IMR-90 (cell line): ENCODE measurements around the gene FOXP1. TPM values are rescaled to one million over a fixed set of nuclear protein-coding genes. Genes with fewer than 3 reads are reported as not detected.
A peak's percentile ranks its signal among the peaks of the same experiment; 100 is the strongest.

Experiments used
- ATAC-seq: fragments of 200-7000 bp; cut with Tn5 transposase; 2 replicates; pipeline ENCODE4 v1.9.1; 2020; ENCODE audit warnings: low read depth, mild to moderate bottlenecking, moderate library complexity
- BruUV-seq: library from RNA; stranded (reverse); fragments of 400-500 nt; replicated peaks from 2 replicates; lab custom pipeline; 2021; lab: Mats Ljungman, UMichigan
- CTCF ChIA-PET: fragments of 300-600 bp; formaldehyde crosslinking; extraction: SDS; loops from one replicate; lab custom pipeline; 2021; ENCODE audit warnings: antibody characterized with exemption; lab: Yijun Ruan, JAX
- POLR2A ChIA-PET: fragments of 300-600 bp; sonication (Branson Sonifier 250); formaldehyde crosslinking; loops from one replicate; lab custom pipeline; 2022; ENCODE audit warnings: antibody characterized with exemption; ENCODE audit not compliant: unreplicated experiment; lab: Charles Lee
- DNase-seq: peaks from one replicate; pipeline ENCODE4 v3.0.0; 2013
- H2AFZ ChIP-seq: replicated peaks from 2 replicates; pipeline ENCODE3; 2013; ENCODE audit warnings: low read length, mild to moderate bottlenecking; ENCODE audit not compliant: poor library complexity
- H2AK5ac ChIP-seq: 2 replicates; pipeline ENCODE4 v1.6.1; 2013; ENCODE audit warnings: low read depth, low read length, inconsistent platforms
- H2AK9ac ChIP-seq: replicated peaks from 2 replicates; pipeline ENCODE3; 2013; ENCODE audit warnings: mild to moderate bottlenecking, low read depth, low read length, moderate library complexity; ENCODE audit not compliant: poor library complexity
- H2BK120ac ChIP-seq: 2 replicates; pipeline ENCODE4 v1.6.1; 2013; ENCODE audit warnings: low read depth, low read length, inconsistent platforms
- H2BK15ac ChIP-seq: 3 replicates; pipeline ENCODE4 v1.6.1; 2013; ENCODE audit warnings: low read depth, low read length, inconsistent platforms
- H2BK20ac ChIP-seq: 2 replicates; pipeline ENCODE4 v1.6.1; 2013; ENCODE audit warnings: low read depth, mild to moderate bottlenecking, inconsistent platforms, low read length, moderate library complexity
- H2BK5ac ChIP-seq: 2 replicates; pipeline ENCODE4 v1.6.1; 2013; ENCODE audit warnings: mild to moderate bottlenecking, low read depth, low read length, inconsistent platforms; ENCODE audit not compliant: poor library complexity, severe bottlenecking
- H3K14ac ChIP-seq: replicated peaks from 2 replicates; pipeline ENCODE4 v1.6.1; 2013; ENCODE audit warnings: low read depth, low read length, inconsistent platforms
- H3K18ac ChIP-seq: 2 replicates; pipeline ENCODE4 v1.6.1; 2013; ENCODE audit warnings: low read depth, low read length, control low read depth
- H3K23ac ChIP-seq: 2 replicates; pipeline ENCODE4 v1.6.1; 2013; ENCODE audit warnings: low read depth, low read length, inconsistent platforms
- H3K27ac ChIP-seq: 2 replicates; pipeline ENCODE4 v1.5.1; 2013; ENCODE audit warnings: mild to moderate bottlenecking, control low read depth, low read length; ENCODE audit not compliant: insufficient read depth
- H3K27me3 ChIP-seq: 2 replicates; pipeline ENCODE4 v1.6.1; 2013; ENCODE audit warnings: low read length; ENCODE audit not compliant: control insufficient read depth, insufficient read depth
- H3K36me3 ChIP-seq: 2 replicates; pipeline ENCODE4 v1.6.1; 2013; ENCODE audit warnings: low read length, mixed read lengths; ENCODE audit not compliant: control insufficient read depth, insufficient read depth
- H3K4ac ChIP-seq: 2 replicates; pipeline ENCODE4 v1.6.1; 2013; ENCODE audit warnings: low read depth, low read length, inconsistent platforms
- H3K4me1 ChIP-seq: 2 replicates; pipeline ENCODE4 v1.6.1; 2013; ENCODE audit warnings: low read length, mixed read lengths; ENCODE audit not compliant: control insufficient read depth, insufficient read depth
- H3K4me2 ChIP-seq: 2 replicates; pipeline ENCODE4 v1.6.1; 2013; ENCODE audit warnings: low read depth, mild to moderate bottlenecking, control low read depth, low read length, moderate library complexity
- H3K4me3 ChIP-seq: 2 replicates; pipeline ENCODE4 v1.5.1; 2013; ENCODE audit warnings: low read depth, mild to moderate bottlenecking, control low read depth, low read length, moderate library complexity; ENCODE audit not compliant: insufficient read depth
- H3K56ac ChIP-seq: 2 replicates; pipeline ENCODE4 v1.6.1; 2013; ENCODE audit warnings: low read length, inconsistent platforms; ENCODE audit not compliant: insufficient read depth; ENCODE audit errors: extremely low read depth
- H3K79me1 ChIP-seq, 2 experiments: 2 replicates each; pipeline ENCODE4 v1.6.1; 2013; ENCODE audit warnings: low read length in 2 of 2, inconsistent platforms in 1 of 2, low read depth in 1 of 2
- H3K9ac ChIP-seq: 2 replicates; pipeline ENCODE4 v1.6.1; 2013; ENCODE audit warnings: low read depth, low read length, control low read depth
- H3K9me1 ChIP-seq: 2 replicates; pipeline ENCODE4 v1.6.1; 2013; ENCODE audit warnings: low read length, inconsistent platforms; ENCODE audit not compliant: insufficient read depth
- H3K9me3 ChIP-seq: 2 replicates; pipeline ENCODE4 v1.6.1; 2013; ENCODE audit warnings: low read length; ENCODE audit not compliant: control insufficient read depth, insufficient read depth
- H4K20me1 ChIP-seq: 2 replicates; pipeline ENCODE4 v1.6.1; 2013; ENCODE audit warnings: low read length, inconsistent platforms; ENCODE audit not compliant: insufficient read depth
- H4K5ac ChIP-seq: 2 replicates; pipeline ENCODE4 v1.6.1; 2013; ENCODE audit warnings: mild to moderate bottlenecking, low read depth, low read length, control low read depth
- H4K8ac ChIP-seq, 2 experiments: 2 replicates each; pipeline ENCODE4 v1.6.1; 2013; ENCODE audit warnings: low read depth in 2 of 2, low read length in 2 of 2, control low read depth in 1 of 2, inconsistent platforms in 1 of 2
- H4K91ac ChIP-seq: 2 replicates; pipeline ENCODE4 v1.6.1; 2013; ENCODE audit warnings: low read depth, low read length, inconsistent platforms; ENCODE audit not compliant: insufficient read depth
- CEBPB ChIP-seq: IDR thresholded peaks from 2 replicates; pipeline ENCODE4 v1.6.1; 2012; ENCODE audit warnings: low read depth, low read length, improper control_type of control experiment
- CTCF ChIP-seq: conservative IDR thresholded peaks from 2 replicates; pipeline ENCODE4 v1.5.1; 2012; ENCODE audit warnings: mild to moderate bottlenecking, low read depth, low read length, improper control_type of control experiment
- ELK1 ChIP-seq: fragments of 150-350 bp; IDR thresholded peaks from 2 replicates; pipeline ENCODE4 v1.6.1; 2016; ENCODE audit warnings: low read depth, mild to moderate bottlenecking, low read length, moderate library complexity, borderline replicate concordance
- FOS ChIP-seq: fragments of 150-350 bp; IDR thresholded peaks from 2 replicates; pipeline ENCODE4 v1.6.1; 2016; ENCODE audit warnings: low read depth, low read length
- MAFK ChIP-seq: IDR thresholded peaks from 2 replicates; pipeline ENCODE4 v1.6.1; 2012; ENCODE audit warnings: low read depth, low read length, improper control_type of control experiment
- MAZ ChIP-seq: IDR thresholded peaks from 2 replicates; pipeline ENCODE4 v1.6.1; 2012; ENCODE audit warnings: low read depth, mild to moderate bottlenecking, low read length, improper control_type of control experiment, moderate library complexity, borderline replicate concordance
- MXI1 ChIP-seq: IDR thresholded peaks from 2 replicates; pipeline ENCODE4 v1.6.1; 2012; ENCODE audit warnings: low read depth, mild to moderate bottlenecking, low read length, moderate library complexity, borderline replicate concordance
- NFE2L2 ChIP-seq: fragments of 150-350 bp; IDR thresholded peaks from 2 replicates; pipeline ENCODE4 v1.6.1; 2016; ENCODE audit warnings: low read depth, mild to moderate bottlenecking, low read length
- POLR2A ChIP-seq: IDR thresholded peaks from 2 replicates; pipeline ENCODE4 v1.6.1; 2012; ENCODE audit warnings: mild to moderate bottlenecking, low read depth, low read length
- RAD21 ChIP-seq: IDR thresholded peaks from 2 replicates; pipeline ENCODE4 v1.6.1; 2012; ENCODE audit warnings: low read length, improper control_type of control experiment
- RCOR1 ChIP-seq: IDR thresholded peaks from 2 replicates; pipeline ENCODE4 v1.6.1; 2012; ENCODE audit warnings: mild to moderate bottlenecking, low read length, improper control_type of control experiment; ENCODE audit not compliant: insufficient replicate concordance
- RFX5 ChIP-seq: IDR thresholded peaks from 2 replicates; pipeline ENCODE4 v1.8.0; 2012; ENCODE audit warnings: low read depth, mild to moderate bottlenecking, low read length, moderate library complexity
- SMC3 ChIP-seq: fragments of 150-350 bp; IDR thresholded peaks from 2 replicates; pipeline ENCODE4 v1.6.1; 2016; ENCODE audit warnings: low read depth, mild to moderate bottlenecking, antibody characterized with exemption, low read length, moderate library complexity
- WGBS, 2 experiments: methylation state at CpG; one replicate each; pipeline versions ENCODE4 v1.1.5 to v1.1.7; 2013; ENCODE audit warnings: missing lambda C conversion rate in 2 of 2; ENCODE audit not compliant: insufficient read length in 1 of 2; ENCODE audit errors: extremely low coverage in 2 of 2; 5-methylcytosine and 5-hydroxymethylcytosine counted together
- dilution Hi-C: fragments of 300-500 bp; cut with HindIII; formaldehyde crosslinking; loops from one replicate; pipeline ENCODE4 v1.14.3; 2018; ENCODE audit warnings: low sequenced_read_pairs; ENCODE audit not compliant: unreplicated experiment
- in situ Hi-C: fragments of 300-500 bp; cut with MboI; formaldehyde crosslinking; loops from 3 replicates; pipeline ENCODE4 v1.14.3; 2019; ENCODE audit warnings: low sequenced_read_pairs, inconsistent platforms, mixed read lengths
- intact Hi-C: fragments of 100-400 bp; cut with micrococcal nuclease; formaldehyde crosslinking; loops from 2 replicates; pipeline ENCODE4 v1.10.0; 2022
- polyA plus RNA-seq, 3 experiments: library from polyadenylated mRNA; depleted of rRNA; stranded (reverse); fragments of >200 nt; gene quantifications; 2 replicates each; pipeline ENCODE4 v1.2.3, GENCODE V29; 2012; ENCODE audit warnings: low replicate concordance in 1 of 3
- total RNA-seq: library from RNA; depleted of rRNA; stranded (reverse); fragments of >200 nt; gene quantifications from 2 replicates; pipeline ENCODE4 v1.2.3, GENCODE V29; 2012

FOXP1 gene
- total and polyA plus RNA-seq, 2 of the 4 experiments (the other 2 are of a cell fraction) = 37.0 to 132 TPM

DNA sequence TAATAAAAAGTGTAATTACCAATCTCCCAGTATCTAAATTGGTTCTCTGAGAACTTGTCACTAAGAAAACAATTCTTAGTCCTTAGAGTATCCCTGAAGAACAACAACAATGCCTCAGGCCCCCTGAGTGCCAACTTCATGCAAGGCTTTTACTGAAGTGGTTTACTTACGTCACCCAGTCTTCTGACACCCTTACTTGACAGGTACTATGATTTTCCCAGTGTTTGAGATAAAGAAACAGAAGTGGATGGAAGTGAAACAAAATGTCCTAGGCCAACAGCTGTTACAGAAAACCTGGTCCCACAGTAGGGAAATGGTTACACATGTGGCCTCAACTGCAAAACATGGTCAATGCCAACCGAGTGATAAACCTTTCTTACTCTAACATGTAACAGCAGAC is 331.1 kb downstream of the FOXP1 start:
- Histone ChIP-seq H3K36me3 (no peaks in the 10 kb centered on the region), H3K14ac (peak overlapping the region; percentile 74), H2AK9ac (no peak overlapping the region), H2BK120ac (peak overlapping the region; percentile 98), H2AK5ac (peak overlapping the region; percentile 98), H3K56ac (peak overlapping the region; percentile 33; the same call in 1 of the 2 replicates), H2BK5ac (peak overlapping the region; percentile 96), H3K23ac (peak overlapping the region; percentile 58; the same call in 1 of the 2 replicates), H3K9me1 (peaks cover 21% of the 10 kb centered on the region), H3K79me1 (peaks cover 19 to 47% of the 10 kb centered on the region in 2 experiments; a peak in 3 of 4 replicates), H3K27ac (peak overlapping the region; percentile 45; the same call in 1 of the 2 replicates), H3K9ac (no peak overlapping the region), H4K5ac (peak overlapping the region; percentile 81), H3K9me3 (no peaks in the 10 kb centered on the region), H2BK15ac (peak overlapping the region; percentile 99), H3K4me3 (no peak overlapping the region), H3K4ac (peak overlapping the region; percentile 93), H3K27me3 (no peaks in the 10 kb centered on the region), H4K91ac (peak overlapping the region; percentile 89), H4K8ac (peak overlapping the region; percentile 40 to 83; a peak in 3 of 4 replicates), H3K4me1 (peaks cover 20% of the 10 kb centered on the region), H2BK20ac (peak overlapping the region; percentile 93), H3K18ac (peak overlapping the region; percentile 87), H4K20me1 (no peaks in the 10 kb centered on the region), H3K4me2 (no peak overlapping the region), H2AFZ (no peak overlapping the region)
- intact Hi-C loops (no loop called here), dilution Hi-C loops (no loop called here), in situ Hi-C loops (no loop called here)
- ChIA-PET CTCF (interaction anchor here (1.5 kb wide), 1 partner anchor 12 kb away, joined by 4 read pairs; no protein-coding TSS in a partner anchor), POLR2A (no interaction called here)
- no peak for ATAC-seq
- no TSS peak for BruUV-seq
- DNase-seq = no peak
- TF ChIP-seq CEBPB (no peak), ELK1 (no peak), RAD21 (no peak), MXI1 (no peak), FOS (no peak), NFE2L2 (no peak), MAZ (no peak), SMC3 (no peak), CTCF (no peak), RCOR1 (no peak), RFX5 (no peak), POLR2A (no peak), MAFK (no peak)
- no CpG with 5 or more reads among the region's 2 CpGs for WGBS, 2 experiments
